Muscle of arm (tissue), 12 donors: ENCODE measurements around the gene PCDHGB4. TPM values are rescaled to one million over a fixed set of nuclear protein-coding genes. Genes with fewer than 3 reads are reported as not detected.
"Not testable (repeated sequence)": the region's sequence is repeated elsewhere in the genome, so short reads cannot be mapped to it uniquely, and the experiment has no call there.

Experiments used
- DNase-seq: peaks from one replicate; pipeline ENCODE4 v3.0.0-alpha.2; 2013
- polyA plus RNA-seq, 12 donors: library from polyadenylated mRNA; unstranded; fragments of 120-200 nt; gene quantifications; one replicate each; pipeline ENCODE4 v1.2.1, GENCODE V29; 2013; ENCODE audit not compliant: insufficient read length in 12 of 12

PCDHGB4 gene
- polyA plus RNA-seq, 12 donors: 1.9 to 3.5 (median 2.3) TPM; not detected in 1

DNA sequence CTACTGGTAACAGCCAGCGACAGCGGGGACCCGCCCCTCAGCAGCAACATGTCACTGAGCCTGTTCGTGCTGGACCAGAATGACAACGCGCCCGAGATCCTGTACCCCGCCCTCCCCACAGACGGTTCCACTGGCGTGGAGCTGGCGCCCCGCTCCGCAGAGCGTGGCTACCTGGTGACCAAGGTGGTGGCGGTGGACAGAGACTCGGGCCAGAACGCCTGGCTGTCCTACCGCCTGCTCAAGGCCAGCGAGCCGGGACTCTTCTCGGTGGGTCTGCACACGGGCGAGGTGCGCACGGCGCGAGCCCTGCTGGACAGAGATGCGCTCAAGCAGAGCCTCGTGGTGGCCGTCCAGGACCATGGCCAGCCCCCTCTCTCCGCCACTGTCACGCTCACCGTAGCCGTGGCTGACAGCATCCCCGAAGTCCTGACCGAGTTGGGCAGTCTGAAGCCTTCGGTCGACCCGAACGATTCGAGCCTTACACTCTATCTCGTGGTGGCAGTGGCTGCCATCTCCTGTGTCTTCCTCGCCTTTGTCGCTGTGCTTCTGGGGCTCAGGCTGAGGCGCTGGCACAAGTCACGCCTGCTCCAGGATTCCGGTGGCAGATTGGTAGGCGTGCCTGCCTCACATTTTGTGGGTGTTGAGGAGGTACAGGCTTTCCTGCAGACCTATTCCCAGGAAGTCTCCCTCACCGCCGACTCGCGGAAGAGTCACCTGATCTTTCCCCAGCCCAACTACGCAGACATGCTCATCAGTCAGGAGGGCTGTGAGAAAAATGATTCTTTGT, 7.1 kb downstream of the PCDHGB4 start:
- DNase-seq: not testable (repeated sequence)

DNA sequence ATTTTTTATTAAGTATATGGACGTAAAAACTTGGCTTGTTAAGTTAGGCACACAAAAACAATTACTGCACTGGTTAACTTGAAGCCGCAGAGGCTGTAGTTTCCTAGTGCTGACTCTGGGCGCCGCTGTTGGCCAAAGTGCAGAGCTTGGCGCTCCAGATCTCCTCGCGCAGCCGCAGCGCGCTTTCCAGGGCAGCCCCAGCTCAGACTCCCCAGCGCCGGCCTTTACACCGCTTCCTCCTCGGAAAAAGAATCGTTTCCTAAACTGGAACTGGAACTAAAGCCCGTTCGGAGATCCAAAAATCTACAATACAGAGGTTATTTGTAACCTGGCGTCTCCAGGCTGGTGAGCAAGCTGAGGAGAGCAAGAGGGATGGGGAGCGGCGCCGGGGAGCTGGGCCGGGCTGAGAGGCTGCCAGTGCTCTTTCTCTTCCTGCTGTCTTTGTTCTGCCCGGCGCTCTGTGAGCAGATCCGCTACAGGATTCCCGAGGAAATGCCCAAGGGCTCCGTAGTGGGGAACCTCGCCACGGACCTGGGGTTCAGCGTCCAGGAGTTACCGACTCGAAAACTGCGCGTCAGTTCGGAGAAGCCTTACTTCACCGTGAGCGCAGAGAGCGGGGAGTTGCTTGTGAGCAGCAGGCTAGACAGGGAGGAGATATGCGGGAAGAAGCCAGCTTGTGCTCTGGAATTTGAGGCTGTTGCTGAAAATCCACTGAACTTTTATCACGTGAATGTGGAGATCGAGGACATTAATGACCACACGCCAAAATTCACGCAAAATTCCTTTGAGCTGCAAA, 10.5 kb downstream of the PCDHGB4 start, which contains the start of gene PCDHGB5:
Gene PCDHGB5, plus strand, starts transcription at position 192 of the 796 bp plus-strand sequence. Its CDS starts 181 bp downstream, at position 373.
- not testable (repeated sequence) for DNase-seq

DNA sequence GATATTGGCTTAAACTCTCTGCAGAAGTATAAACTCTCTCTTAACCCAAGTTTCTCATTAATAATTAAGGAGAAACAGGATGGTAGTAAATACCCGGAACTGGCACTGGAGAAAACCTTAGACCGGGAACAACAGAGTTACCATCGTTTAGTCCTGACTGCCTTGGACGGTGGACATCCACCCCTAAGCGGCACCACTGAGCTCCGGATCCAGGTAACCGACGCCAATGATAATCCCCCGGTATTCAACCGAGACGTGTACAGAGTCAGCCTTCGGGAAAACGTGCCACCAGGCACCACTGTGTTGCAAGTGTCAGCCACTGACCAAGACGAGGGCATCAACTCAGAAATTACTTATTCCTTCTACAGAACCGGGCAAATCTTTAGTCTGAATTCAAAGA, 11.1 kb downstream of the PCDHGB4 start:
- DNase-seq: no peak

DNA sequence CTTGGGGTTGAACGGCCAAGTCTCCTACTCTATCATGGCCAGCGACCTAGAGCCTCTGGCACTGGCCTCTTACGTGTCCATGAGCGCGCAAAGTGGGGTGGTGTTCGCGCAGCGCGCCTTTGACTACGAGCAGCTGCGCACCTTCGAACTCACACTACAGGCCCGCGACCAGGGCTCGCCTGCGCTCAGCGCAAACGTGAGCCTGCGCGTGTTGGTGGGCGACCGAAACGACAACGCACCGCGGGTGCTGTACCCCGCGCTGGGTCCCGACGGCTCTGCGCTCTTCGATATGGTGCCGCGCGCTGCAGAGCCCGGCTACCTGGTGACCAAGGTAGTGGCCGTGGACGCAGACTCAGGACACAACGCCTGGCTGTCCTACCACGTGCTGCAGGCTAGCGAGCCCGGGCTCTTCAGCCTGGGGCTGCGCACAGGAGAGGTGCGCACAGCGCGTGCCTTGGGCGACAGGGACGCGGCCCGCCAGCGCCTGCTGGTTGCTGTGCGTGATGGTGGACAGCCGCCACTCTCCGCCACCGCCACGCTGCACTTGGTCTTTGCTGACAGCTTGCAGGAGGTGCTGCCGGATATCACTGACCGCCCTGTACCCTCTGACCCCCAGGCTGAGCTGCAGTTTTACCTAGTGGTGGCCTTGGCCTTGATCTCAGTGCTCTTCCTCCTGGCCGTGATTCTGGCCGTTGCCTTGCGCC, 12.2 kb downstream of the PCDHGB4 start:
- DNase-seq: no peak

DNA sequence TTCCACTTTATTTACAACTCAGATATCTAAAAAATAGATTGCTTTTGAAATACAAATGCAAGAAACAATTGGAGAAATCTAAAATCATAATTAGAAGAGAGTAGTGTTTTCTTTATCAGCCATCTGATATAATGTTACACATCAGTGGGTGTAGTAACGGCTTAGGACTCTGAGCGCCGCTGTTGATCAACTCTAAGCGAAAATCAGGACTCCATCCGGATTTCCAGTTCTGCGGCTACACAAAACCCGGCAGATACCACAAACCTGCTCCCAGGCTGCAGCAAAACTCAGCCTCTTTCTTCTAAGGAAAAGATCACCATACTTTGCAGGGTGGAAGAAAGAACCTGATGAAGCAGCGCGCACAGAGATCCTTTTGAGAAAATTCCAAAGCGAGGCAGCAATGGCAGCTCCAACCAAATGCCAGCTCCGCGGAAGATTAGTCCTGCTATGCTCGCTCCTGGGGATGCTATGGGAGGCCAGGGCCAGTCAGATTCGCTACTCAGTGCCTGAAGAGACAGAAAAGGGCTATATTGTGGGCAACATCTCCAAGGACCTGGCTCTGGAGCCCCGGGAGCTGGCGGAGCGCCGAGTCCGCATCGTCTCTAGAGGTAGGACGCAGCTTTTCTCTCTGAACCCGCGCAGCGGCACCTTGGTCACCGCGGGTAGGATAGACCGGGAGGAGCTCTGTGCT, 15.2 kb downstream of the PCDHGB4 start, which contains the start of gene PCDHGA9:
Gene PCDHGA9, plus strand, starts transcription at position 226 of the 691 bp plus-strand sequence. Its CDS starts 175 bp downstream, at position 401.
- no peak for DNase-seq

DNA sequence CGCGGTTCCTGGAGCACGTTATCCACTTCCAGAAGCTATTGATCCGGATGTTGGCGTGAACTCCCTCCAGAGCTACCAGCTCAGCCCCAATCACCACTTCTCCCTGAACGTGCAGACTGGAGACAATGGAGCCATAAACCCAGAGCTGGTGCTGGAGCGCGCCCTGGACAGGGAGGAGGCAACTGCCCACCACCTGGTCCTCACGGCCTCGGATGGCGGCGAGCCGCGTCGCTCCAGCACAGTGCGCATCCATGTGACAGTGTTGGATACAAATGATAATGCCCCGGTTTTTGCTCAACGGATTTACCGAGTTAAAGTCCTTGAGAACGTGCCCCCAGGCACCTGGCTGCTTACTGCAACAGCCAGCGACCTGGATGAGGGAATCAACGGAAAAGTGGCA, 15.9 kb downstream of the PCDHGB4 start:
- DNase-seq: no peak

DNA sequence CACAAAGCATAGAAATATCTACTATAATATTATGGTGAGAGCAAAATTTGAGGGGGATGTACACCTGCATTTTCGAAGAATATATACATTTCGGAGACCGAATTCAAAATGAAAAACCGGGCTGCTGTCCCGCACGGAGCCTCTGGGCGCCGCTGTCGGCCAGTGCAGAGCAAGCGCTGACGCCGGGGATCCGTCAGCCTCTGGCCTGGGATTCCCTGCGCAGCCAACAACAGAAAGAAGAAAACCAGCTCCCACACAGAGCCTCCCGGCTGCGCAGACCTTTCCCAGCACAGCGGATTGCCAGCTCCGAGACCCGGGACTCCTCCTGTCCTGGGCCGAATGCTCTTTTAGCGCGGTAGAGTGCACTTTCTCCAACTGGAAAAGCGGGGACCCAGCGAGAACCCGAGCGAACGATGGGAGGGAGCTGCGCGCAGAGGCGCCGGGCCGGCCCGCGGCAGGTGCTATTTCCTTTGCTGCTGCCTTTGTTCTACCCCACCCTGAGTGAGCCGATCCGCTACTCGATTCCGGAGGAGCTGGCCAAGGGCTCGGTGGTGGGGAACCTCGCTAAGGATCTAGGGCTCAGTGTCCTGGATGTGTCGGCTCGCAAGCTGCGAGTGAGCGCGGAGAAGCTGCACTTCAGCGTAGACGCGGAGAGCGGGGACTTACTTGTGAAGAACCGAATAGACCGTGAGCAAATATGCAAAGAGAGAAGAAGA, 20.4 kb downstream of the PCDHGB4 start, which contains the start of gene PCDHGB6:
Gene PCDHGB6, plus strand, starts transcription at position 232 of the 716 bp plus-strand sequence. Its CDS starts 182 bp downstream, at position 414.
- DNase-seq: not testable (repeated sequence)

DNA sequence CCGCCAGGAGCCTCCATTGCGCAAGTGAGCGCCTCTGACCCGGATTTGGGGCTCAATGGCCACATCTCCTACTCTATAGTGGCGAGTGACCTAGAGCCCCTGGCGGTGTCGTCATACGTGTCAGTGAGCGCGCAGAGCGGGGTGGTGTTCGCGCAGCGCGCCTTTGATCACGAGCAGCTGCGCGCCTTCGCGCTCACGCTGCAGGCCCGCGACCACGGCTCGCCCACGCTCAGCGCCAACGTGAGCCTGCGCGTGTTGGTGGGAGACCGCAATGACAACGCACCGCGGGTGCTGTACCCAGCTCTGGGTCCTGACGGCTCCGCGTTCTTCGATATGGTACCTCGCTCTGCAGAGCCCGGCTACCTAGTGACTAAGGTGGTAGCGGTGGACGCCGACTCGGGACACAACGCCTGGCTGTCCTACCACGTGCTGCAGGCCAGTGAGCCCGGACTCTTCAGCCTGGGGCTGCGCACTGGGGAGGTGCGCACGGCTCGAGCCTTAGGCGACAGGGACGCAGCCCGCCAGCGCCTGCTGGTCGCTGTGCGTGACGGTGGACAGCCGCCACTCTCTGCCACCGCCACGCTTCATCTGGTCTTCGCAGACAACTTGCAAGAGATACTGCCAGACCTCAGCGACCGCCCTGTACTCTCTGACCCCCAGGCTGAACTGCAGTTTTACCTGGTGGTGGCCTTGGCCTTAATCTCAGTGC, 22.3 kb downstream of the PCDHGB4 start:
- DNase-seq: no peak

DNA sequence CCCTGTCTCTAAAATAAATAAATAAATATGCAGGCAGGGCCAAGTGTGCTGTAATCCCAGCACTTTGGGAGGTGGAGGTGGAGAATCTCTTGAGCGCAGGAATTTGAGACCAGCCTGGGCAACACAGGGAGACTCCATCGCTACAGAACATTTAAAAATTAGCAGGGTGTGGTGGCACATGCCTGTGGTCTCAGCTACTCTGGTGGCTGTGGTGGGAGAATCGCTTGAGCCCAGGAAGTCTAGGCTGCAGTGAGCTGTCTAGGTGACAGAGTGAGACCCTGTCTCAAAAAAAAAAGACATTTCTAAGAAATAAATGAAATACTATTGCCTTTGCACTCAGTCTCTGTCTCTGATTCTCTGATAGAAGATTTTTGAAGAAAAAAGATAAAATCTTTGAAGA, 24.1 kb downstream of the PCDHGB4 start:
- no peak for DNase-seq

DNA sequence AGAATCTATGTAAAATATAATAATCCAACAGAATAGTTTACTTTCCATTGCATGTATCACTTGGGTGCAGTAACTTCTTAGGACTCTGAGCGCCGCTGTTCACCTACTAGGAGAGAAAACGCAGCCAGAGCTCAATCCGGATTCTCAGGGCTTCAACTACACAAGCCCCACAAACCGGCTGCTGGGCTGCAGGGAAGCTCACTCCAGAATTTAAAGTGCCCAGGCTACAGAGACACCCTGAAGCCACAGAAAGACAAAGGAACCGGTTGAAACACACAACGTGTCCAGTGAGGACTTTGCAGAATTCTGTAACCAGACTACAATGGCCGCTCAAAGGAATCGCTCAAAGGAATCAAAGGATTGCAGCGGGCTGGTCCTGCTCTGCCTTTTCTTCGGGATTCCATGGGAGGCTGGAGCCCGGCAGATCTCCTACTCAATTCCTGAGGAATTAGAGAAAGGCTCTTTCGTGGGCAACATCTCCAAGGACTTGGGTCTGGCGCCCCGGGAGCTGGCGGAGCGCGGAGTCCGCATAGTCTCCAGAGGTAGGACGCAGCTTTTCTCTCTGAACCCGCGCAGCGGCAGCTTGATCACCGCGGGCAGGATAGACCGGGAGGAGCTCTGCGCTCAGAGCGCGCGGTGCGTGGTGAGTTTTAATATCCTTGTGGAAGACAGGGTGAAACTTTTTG, 25.5 kb downstream of the PCDHGB4 start, which contains the start of gene PCDHGA10:
Gene PCDHGA10, plus strand, starts transcription at position 134 of the 686 bp plus-strand sequence. Its CDS starts 189 bp downstream, at position 323.
- DNase-seq: no peak

DNA sequence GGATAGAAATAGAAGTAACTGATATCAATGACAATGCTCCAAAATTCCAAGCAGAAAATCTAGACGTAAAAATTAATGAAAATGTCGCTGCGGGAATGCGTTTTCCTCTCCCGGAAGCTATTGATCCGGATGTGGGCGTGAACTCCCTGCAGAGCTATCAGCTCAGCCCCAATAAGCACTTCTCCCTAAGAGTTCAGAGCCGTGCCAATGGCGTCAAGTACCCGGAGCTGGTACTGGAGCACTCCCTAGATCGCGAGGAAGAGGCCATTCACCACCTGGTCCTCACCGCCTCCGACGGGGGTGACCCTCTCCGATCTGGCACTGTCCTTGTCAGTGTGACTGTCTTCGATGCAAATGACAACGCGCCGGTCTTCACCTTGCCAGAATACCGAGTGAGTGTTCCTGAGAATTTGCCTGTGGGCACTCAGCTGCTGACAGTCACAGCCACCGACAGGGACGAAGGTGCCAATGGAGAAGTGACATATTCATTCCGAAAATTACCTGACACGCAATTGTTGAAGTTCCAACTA, 26.1 kb downstream of the PCDHGB4 start:
- DNase-seq: no peak

DNA sequence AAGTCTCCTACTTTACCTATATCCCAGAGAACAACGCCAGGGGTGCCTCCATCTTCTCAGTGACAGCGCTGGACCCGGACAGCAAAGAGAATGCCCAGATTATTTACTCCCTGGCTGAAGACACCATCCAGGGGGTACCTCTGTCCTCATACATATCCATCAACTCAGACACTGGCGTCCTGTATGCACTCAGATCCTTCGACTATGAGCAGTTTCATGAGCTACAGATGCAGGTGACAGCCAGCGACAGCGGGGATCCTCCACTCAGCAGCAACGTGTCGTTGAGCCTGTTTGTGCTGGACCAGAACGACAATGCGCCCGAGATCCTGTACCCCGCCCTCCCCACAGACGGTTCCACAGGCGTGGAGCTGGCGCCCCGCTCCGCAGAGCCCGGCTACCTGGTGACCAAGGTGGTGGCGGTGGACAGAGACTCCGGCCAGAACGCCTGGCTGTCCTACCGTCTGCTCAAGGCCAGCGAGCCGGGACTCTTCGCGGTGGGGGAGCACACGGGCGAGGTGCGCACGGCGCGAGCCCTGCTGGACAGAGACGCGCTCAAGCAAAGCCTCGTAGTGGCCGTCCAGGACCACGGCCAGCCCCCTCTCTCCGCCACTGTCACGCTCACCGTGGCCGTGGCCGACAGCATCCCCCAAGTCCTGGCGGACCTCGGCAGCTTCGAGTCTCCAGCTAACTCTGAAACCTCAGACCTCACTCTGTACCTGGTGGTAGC, 27.2 kb downstream of the PCDHGB4 start:
- not testable (repeated sequence) for DNase-seq

DNA sequence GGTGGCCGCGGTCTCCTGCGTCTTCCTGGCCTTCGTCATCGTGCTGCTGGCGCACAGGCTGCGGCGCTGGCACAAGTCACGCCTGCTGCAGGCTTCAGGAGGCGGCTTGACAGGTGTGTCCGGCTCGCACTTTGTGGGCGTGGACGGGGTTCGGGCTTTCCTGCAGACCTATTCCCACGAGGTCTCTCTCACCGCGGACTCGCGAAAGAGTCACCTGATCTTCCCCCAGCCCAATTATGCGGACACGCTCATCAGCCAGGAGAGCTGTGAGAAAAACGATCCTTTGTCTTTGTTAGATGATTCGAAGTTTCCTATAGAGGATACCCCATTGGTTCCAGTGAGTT, 27.7 kb downstream of the PCDHGB4 start:
- DNase-seq: not testable (repeated sequence)

DNA sequence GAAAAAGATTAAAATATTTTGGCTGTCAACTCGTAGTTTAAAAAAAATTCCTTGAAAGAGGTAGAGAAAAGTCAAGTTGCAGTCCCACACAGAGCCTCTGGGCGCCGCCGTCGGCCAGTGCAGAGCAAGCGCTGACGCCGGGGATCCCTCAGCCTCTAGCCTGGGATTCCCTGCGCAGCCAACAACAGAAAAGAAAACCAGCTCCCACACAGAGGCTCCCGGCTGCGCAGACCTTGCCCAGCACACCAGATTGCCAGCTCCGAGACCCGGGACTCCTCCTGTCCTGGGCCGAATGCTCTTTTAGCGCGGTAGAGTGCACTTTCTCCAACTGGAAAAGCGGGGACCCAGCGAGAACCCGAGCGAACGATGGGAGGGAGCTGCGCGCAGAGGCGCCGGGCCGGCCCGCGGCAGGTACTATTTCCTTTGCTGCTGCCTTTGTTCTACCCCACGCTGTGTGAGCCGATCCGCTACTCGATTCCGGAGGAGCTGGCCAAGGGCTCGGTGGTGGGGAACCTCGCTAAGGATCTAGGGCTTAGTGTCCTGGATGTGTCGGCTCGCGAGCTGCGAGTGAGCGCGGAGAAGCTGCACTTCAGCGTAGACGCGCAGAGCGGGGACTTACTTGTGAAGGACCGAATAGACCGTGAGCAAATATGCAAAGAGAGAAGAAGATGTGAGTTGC, 30.1 kb downstream of the PCDHGB4 start, which contains the start of gene PCDHGB7:
Gene PCDHGB7, plus strand, starts transcription at position 184 of the 679 bp plus-strand sequence. Its CDS starts 183 bp downstream, at position 367.
- DNase-seq: peak; percentile 31

DNA sequence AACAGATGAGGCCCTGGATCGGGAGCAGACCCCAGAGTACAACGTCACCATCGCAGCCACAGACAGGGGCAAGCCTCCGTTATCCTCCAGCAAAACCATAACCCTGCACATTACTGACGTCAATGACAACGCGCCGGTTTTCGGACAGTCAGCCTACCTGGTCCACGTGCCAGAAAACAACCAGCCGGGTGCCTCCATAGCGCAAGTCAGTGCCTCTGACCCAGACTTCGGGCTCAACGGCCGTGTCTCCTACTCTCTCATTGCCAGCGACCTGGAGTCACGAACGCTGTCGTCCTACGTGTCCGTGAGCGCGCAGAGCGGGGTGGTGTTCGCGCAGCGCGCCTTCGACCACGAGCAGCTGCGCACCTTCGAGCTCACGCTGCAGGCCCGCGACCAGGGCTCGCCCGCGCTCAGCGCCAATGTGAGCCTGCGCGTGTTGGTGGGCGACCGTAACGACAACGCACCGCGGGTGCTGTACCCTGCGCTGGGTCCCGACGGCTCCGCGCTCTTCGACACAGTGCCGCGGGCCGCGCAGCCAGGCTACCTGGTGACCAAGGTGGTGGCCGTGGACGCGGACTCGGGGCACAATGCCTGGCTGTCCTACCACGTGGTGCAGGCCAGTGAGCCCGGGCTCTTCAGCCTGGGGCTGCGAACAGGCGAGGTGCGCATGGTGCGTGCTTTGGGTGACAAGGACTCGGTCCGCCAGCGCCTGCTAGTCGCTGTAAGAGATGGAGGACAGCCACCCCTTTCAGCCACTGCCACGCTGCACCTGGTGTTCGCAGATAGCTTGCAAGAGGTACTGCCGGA, 31.8 kb downstream of the PCDHGB4 start:
- no peak for DNase-seq

DNA sequence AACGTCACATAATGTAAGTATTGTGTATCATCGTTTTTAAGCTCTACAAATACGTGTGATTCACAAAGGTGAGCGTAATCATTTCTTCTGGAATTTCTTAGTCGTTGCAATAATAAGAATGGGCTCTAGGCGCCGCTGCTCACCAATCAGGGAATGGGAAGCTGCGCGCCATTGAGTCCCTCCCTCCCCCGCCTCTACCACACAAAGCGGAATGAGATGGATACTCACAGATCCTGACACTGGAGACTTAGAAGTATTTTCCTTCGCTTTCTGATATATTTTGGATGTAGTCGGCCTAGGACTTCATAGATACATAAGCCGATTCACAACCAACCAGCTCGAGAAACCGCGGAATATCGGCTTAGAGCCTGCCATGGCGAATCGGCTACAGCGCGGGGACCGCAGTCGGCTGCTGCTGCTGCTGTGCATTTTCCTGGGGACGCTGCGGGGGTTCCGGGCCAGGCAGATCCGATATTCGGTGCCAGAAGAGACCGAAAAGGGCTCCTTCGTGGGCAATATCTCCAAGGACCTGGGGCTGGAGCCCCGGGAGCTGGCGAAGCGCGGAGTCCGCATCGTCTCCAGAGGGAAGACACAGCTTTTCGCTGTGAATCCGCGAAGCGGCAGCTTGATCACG, 33.5 kb downstream of the PCDHGB4 start, which contains the start of gene PCDHGA11:
Gene PCDHGA11, plus strand, starts transcription at position 197 of the 634 bp plus-strand sequence. Its CDS starts 177 bp downstream, at position 374.
- DNase-seq: peak; percentile 27
